ENCODE data around the gene GRIN2A. TPM values are rescaled to one million over a fixed set of nuclear protein-coding genes. Genes with fewer than 3 reads are reported as not detected.

The GRIN2A gene
- total RNA-seq, 1 experiment from 2014 or later, result not detected

DNA sequence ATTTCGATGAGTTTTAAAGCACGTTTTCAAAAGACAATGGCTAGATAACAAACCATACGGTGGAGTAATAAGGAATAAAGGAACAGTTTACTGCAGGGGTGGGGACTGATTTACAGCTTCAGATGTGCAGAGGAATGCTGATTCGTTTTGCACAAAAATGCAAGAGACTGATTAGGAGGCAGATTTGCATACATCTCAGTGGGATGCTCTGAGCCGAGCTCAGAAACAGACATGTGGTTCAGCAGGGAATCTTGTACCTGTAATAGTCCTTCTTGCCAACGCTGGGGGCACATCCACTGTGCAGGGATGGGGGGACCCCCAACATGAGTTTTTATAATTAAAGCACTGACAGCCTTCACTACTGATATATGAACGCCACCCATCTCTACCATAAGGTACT is 308.0 kb downstream of the GRIN2A start:
- DNase-seq (ENCODE audit: unreplicated experiment), result no peak
- Mint-ChIP-seq H3K9me3 (ENCODE audit: unreplicated experiment) (peaks cover 39% of the 10 kb centered on the region), H3K27me3 (ENCODE audit: insufficient read depth, unreplicated experiment) (no peaks in the 10 kb centered on the region), H3K4me3 (ENCODE audit: unreplicated experiment) (no peak overlapping the region), H3K27ac (ENCODE audit: low read depth, unreplicated experiment) (no peak overlapping the region), H3K36me3 (ENCODE audit: insufficient read depth, unreplicated experiment) (no peaks in the 10 kb centered on the region), H3K4me1 (ENCODE audit: insufficient read depth, unreplicated experiment) (no peaks in the 10 kb centered on the region)
- no peak for TF ChIP-seq CTCF (IDR thresholded peaks at IDR 0.05; ENCODE audit: unreplicated experiment)
- POLR2A ChIA-PET, result no interaction called here
- intact Hi-C loops (cut with micrococcal nuclease), result no loop called here
- no TSS peak for BruUV-seq (replicated peaks)
- CTCF ChIA-PET, result no interaction called here

- no peak for DNase-seq (ENCODE audit: unreplicated experiment)
- Mint-ChIP-seq H3K27ac (ENCODE audit: low read depth, unreplicated experiment) (no peak overlapping the region), H3K4me3 (ENCODE audit: unreplicated experiment) (no peak overlapping the region), H3K36me3 (ENCODE audit: insufficient read depth, unreplicated experiment) (no peaks in the 10 kb centered on the region), H3K9me3 (ENCODE audit: unreplicated experiment) (peaks cover 32% of the 10 kb centered on the region), H3K27me3 (ENCODE audit: insufficient read depth, unreplicated experiment) (no peaks in the 10 kb centered on the region), H3K4me1 (ENCODE audit: insufficient read depth, unreplicated experiment) (no peaks in the 10 kb centered on the region)
- intact Hi-C loops (cut with micrococcal nuclease), result no loop called here
- no TSS peak for BruUV-seq (replicated peaks)
- CTCF ChIA-PET, result no interaction called here
- POLR2A ChIA-PET, result no interaction called here
- no peak for TF ChIP-seq CTCF (IDR thresholded peaks at IDR 0.05; ENCODE audit: unreplicated experiment)
Observed at GRCh38 chr16:9870962-9871361, 311.3 kb downstream of the GRIN2A start.

DNA sequence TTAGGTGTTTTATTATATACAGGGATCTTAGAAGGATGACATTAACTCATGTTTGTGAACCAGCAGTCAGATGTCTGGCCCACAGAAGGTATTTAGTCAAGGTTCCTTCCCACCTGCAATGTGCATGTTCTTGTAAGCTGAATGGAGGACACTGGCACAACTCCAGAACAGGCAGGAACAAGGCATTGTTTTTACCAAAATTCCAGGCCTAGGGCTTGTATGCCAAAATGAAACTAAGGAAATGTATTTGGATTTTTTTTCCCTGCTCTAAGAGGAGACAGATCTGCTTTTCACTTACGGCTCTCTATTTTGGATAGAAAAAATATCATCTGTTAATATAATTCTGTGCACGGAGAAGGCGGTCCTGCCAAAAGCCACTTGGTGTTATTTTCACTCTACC is 312.5 kb downstream of the GRIN2A start:
- DNase-seq (ENCODE audit: unreplicated experiment), result no peak
- Mint-ChIP-seq H3K4me3 (ENCODE audit: unreplicated experiment) (no peak overlapping the region), H3K36me3 (ENCODE audit: insufficient read depth, unreplicated experiment) (no peaks in the 10 kb centered on the region), H3K27me3 (ENCODE audit: insufficient read depth, unreplicated experiment) (no peaks in the 10 kb centered on the region), H3K27ac (ENCODE audit: low read depth, unreplicated experiment) (no peak overlapping the region), H3K9me3 (ENCODE audit: unreplicated experiment) (peaks cover 32% of the 10 kb centered on the region), H3K4me1 (ENCODE audit: insufficient read depth, unreplicated experiment) (no peaks in the 10 kb centered on the region)
- BruUV-seq (replicated peaks), result no TSS peak
- ChIA-PET POLR2A (no interaction called here), CTCF (no interaction called here)
- intact Hi-C loops (cut with micrococcal nuclease), result no loop called here
- TF ChIP-seq CTCF (IDR thresholded peaks at IDR 0.05; ENCODE audit: unreplicated experiment), result no peak

DNA sequence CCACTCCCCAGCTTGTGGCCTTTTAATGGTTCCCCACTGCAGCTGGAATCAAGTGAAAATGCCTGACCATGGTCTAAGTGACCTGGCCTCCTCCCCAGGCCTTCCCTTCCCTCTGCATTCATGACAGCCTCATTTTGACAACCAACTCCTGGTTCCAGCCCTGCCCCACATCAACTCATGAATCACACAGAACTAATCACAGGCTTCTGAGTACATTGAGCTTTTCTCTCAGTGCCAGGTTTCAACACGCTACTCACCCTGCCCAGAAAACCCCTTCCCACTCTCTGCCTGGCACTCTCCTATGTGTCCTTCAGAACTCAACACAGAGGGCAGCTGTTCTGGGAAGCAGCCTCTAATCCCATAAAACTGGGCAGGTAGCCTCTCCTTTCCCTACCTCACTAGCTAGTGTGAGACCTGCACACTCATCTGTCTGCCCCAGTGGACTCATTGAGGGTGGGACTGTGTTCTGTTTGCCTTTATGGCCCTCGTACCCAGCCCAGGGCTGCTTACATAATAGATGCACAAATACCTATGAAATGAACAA is 313.6 kb downstream of the GRIN2A start:
- ChIA-PET POLR2A (no interaction called here), CTCF (interaction anchor here (0.6 kb wide), 1 partner anchor 318 kb away, joined by 3 read pairs; no protein-coding TSS in a partner anchor)
- peaks cover 24% of the 10 kb centered on the region for H3K9me3 Mint-ChIP-seq (ENCODE audit: unreplicated experiment)
- BruUV-seq (replicated peaks), result no TSS peak
- H3K4me3 Mint-ChIP-seq (ENCODE audit: unreplicated experiment), result no peak overlapping the region
- no peak overlapping the region for H3K27ac Mint-ChIP-seq (ENCODE audit: low read depth, unreplicated experiment)
- TF ChIP-seq CTCF (IDR thresholded peaks at IDR 0.05; ENCODE audit: unreplicated experiment), result no peak
- H3K36me3 Mint-ChIP-seq (ENCODE audit: insufficient read depth, unreplicated experiment), result no peaks in the 10 kb centered on the region
- H3K4me1 Mint-ChIP-seq (ENCODE audit: insufficient read depth, unreplicated experiment), result no peaks in the 10 kb centered on the region
- no peak for DNase-seq (ENCODE audit: unreplicated experiment)
- no peaks in the 10 kb centered on the region for H3K27me3 Mint-ChIP-seq (ENCODE audit: insufficient read depth, unreplicated experiment)
- intact Hi-C loops (cut with micrococcal nuclease), result no loop called here

All from MCF 10A (cell line).